GM18498 (cell line): ENCODE data around the gene SVIL.

ENCODE experiments used
- ATAC-seq: cut with Tn5 transposase; IDR thresholded peaks from one replicate; pipeline ENCODE4 v1.9.1; 2021; ENCODE audit warnings: mild to moderate bottlenecking, moderate library complexity; ENCODE audit not compliant: unreplicated experiment

The SVIL gene

GRCh38 chr10:29634764-29635625 is at the start of gene SVIL:
TSS of gene SVIL (minus strand) at chr10:29634971. CDS start at chr10:29555058, 79,913 bp downstream.
- peak; percentile 14 for ATAC-seq

- peak; percentile 76 for ATAC-seq
These were observed 47.1 kb upstream of the SVIL start for GRCh38 chr10:29681676-29682448.

- no peak for ATAC-seq
These were observed 45.3 kb upstream of the SVIL start for GRCh38 chr10:29680091-29680490.

DNA sequence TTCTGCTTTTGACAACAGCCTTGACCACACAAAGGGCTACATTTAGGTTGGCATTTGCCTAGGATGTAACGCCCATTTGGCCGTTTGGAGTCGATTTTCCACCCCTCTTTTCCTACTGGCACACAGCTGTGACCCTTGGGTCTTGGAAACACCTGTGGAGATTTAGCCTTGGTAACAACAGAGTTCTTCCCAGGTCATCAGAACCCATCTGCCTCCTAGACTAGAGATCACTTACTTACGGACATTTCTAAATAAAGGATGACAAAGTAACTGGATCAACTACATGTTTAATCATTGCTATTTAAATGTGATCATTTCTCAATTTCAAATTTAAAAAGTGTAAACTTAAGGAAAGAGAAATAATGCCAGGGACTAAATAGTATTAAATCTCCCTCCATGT is 42.0 kb upstream of the SVIL start:
- ATAC-seq, result no peak

DNA sequence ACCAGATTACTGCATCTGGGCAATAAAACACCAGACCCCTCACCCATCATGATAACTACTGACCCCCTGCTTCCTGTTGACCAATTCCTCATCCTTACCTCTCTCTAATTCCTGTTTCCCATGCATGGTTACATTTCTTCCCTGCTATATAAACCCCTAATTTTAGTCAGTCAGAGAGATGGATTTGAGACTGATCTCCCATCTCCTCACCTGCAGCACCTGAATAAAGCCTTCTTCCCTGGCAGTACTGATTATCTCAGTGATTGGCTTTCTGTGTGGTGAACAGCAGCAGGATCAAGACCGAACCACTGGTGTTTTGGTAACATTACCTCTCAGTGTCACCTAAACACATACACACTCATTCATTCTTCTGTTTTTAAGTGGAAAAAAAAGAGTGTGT is 41.2 kb upstream of the SVIL start:
- no peak for ATAC-seq

GRCh38 chr10:29671968-29672367 is 37.2 kb upstream of the SVIL start:
- no peak for ATAC-seq

GRCh38 chr10:29671228-29671780 is 36.5 kb upstream of the SVIL start:
- no peak for ATAC-seq

DNA sequence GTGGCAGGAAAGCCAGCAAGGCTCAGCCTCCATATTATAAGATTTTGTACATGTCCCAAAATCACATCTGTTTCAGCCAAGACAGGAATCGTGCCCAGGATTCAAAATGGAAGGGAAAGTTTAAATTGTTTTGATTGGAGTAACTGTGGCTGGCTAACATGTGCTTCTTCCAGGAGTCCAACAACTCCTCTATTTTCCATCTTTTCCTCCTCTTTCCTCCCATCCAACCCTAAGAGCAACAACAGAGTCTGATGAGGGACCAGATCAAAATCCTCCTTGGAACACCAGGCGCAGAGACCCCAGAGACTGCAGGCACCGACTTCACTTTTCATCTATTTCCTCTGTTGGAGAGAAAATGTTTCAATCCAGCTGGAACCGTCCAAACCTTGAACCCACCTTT is 36.0 kb upstream of the SVIL start:
- ATAC-seq, result no peak

GRCh38 chr10:29669149-29669548 is 34.4 kb upstream of the SVIL start:
- no peak for ATAC-seq

DNA sequence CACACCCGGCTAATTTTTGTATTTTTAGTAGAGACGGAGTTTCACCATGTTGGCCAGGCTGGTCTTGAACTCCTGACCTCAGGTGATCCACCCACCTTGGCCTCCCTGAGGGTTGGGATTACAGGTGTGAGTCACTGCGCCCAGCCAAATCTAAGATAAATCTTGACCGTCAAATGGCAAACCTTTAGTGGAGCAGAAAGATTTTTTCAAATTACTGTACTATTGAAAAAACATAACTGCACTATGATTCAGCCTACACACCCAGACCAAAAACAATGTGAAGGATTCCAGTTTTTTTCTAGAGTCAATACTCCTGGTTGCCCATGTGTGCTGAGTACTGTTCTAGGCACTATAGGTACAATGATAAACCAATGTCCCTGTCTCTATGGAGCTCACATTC is 33.9 kb upstream of the SVIL start:
- no peak for ATAC-seq

DNA sequence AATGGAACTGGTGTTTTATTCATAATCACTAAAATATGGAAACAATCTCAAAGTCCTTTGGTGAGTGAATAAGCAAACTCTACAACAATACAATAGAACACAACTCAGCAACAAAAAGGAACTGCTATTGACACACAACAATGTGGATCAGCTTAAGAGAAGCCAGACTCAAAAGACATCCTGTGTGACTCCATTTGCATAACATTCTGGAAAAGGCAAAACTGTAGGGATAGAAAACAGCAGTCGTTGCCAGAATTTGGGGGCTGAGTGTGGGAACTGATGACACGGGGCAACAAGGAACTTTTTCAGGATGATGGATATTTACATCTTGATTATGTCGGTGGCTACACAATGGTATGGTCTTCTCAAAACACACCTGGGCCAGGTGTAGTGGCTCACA is 32.4 kb upstream of the SVIL start:
- no peak for ATAC-seq

DNA sequence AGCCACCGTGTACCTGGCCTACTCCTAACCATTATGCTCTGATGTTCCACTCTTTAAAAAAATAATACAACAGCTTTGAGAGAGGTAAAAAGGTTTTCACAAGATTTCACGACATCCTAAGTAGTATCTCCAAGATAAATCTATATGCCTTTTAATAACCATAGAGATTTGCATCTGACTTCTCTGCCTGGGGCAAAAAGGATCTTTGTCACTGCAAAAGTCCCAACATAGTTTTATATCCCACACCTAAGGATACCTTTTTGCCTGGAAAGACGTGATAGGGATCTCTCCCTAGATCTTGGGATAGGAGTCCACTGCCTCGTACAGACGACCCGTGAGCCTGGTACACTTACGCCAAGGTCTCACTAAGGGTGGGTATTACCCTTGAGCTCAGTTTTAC is 31.4 kb upstream of the SVIL start:
- no peak for ATAC-seq

- no peak for ATAC-seq
These were observed 28.9 kb upstream of the SVIL start for GRCh38 chr10:29663718-29664117.

- peak; percentile 98 for ATAC-seq
These were observed 24.5 kb upstream of the SVIL start for GRCh38 chr10:29658984-29659965.

DNA sequence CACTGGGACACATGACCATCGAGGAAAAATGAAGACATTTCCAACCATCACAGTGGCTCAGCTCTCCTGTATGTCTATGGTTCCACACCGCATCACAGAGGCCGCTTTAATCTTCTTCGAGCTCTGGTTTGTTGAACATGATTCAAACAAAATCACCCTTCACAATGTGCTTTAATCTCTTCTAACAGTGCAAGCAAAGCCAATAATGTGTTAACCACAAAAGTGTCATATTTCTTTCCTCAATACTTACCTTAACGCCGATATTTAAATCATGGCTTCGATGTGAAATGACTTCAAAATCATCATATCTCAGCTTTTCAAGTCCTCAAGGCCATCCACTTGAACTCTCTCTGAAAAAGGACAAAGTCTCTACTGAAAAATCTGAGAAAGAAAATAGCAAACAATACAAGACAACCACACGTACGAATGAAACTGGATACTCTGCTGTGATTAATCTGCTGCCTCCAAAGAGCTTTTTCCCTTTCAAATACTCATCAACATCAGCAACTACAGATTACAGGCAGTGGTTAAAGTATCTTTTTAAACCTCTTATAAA is 23.0 kb upstream of the SVIL start:
- no peak for ATAC-seq

GRCh38 chr10:29656451-29656992 is 21.8 kb upstream of the SVIL start:
- no peak for ATAC-seq

DNA sequence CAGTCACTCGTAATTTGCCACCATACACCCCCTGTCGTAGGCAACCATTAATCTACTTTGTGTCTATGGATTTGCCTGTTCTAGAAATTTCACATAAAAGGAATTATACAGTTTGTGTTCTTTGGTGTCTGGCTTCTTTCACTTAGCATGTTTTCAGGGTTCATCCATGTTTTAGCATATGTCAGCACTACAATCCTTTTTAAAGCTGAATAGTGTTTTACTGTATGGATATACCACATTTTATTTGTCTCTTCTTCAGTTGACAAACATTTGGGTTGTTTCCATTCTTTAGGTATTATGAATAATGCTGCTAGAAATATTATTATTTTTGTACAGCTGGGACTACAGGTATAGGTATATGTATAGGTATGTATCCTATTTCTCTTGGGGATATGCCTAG is 17.4 kb upstream of the SVIL start:
- no peak for ATAC-seq

GRCh38 chr10:29651767-29652166 is 17.0 kb upstream of the SVIL start:
- ATAC-seq, result no peak

DNA sequence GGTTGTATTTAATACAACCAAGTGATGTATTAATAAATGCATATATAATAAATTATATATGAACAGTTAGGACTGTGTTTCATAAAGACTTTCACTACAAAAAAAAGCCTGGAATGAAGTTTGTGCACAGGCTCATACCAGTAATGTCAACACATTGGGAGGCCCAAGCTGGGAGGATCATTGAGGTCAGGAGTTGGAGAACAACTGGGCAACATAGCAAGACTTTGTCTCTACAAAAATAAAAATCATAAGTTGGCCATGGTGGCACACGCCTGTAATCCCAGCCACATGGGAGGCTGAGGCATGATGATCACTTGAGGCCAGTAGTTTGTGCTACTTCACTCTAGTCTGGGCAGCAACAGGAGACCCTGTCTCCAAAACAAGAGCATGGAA is 15.8 kb upstream of the SVIL start:
- no peak for ATAC-seq
